Measurements from ENCODE around the gene EPHA4. TPM values are rescaled to one million over a fixed set of nuclear protein-coding genes. Genes with fewer than 3 reads are reported as not detected.

EPHA4 gene
- total RNA-seq, 1 donor from 2014 or later = 24.1 TPM

DNA sequence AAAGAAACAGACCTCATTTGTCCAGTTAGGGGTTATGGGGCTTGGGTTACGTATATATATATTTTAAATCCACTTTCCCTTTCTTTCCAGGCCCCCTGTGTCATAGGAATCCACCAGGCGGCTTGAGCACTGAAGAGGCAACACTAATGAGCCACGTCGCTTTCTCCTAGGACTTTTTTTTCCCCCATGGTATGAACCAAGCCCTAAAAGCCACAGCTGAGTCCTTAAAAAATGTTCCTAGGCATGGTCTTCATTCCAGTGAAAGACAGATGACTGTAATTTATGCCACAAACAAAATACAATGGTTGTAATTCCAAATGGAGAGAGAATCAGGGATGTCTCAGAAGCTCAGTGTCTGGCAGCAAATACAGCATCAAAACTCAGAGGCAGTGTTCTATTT lies 146.8 kb downstream of the EPHA4 start:
- no peak overlapping the region for H3K27ac ChIP-seq
- peaks cover 6% of the 10 kb centered on the region for H3K4me1 ChIP-seq
- peaks cover 0 to 11% of the 10 kb centered on the region in 2 donors for H3K36me3 ChIP-seq
- H3K9me3 ChIP-seq = no peaks in the 10 kb centered on the region
- H3K4me3 ChIP-seq = no peak overlapping the region
- intact Hi-C loops (cut with DNase I) = no loop called here
- TF ChIP-seq, protein P1, sequence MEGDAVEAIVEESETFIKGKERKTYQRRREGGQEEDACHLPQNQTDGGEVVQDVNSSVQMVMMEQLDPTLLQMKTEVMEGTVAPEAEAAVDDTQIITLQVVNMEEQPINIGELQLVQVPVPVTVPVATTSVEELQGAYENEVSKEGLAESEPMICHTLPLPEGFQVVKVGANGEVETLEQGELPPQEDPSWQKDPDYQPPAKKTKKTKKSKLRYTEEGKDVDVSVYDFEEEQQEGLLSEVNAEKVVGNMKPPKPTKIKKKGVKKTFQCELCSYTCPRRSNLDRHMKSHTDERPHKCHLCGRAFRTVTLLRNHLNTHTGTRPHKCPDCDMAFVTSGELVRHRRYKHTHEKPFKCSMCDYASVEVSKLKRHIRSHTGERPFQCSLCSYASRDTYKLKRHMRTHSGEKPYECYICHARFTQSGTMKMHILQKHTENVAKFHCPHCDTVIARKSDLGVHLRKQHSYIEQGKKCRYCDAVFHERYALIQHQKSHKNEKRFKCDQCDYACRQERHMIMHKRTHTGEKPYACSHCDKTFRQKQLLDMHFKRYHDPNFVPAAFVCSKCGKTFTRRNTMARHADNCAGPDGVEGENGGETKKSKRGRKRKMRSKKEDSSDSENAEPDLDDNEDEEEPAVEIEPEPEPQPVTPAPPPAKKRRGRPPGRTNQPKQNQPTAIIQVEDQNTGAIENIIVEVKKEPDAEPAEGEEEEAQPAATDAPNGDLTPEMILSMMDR (IDR thresholded peaks at IDR 0.05) = no peak
- TF ChIP-seq POLR2AphosphoS5 (IDR thresholded peaks at IDR 0.05; ENCODE audit: insufficient read depth in 1 of 2, low read depth in 1 of 2) (no peak), POLR2A (IDR thresholded peaks at IDR 0.05) (no peak)
- no peaks in the 10 kb centered on the region for H3K27me3 ChIP-seq
- DNase-seq (ENCODE audit: extremely low spot score in 2 of 2) = no peak

DNA sequence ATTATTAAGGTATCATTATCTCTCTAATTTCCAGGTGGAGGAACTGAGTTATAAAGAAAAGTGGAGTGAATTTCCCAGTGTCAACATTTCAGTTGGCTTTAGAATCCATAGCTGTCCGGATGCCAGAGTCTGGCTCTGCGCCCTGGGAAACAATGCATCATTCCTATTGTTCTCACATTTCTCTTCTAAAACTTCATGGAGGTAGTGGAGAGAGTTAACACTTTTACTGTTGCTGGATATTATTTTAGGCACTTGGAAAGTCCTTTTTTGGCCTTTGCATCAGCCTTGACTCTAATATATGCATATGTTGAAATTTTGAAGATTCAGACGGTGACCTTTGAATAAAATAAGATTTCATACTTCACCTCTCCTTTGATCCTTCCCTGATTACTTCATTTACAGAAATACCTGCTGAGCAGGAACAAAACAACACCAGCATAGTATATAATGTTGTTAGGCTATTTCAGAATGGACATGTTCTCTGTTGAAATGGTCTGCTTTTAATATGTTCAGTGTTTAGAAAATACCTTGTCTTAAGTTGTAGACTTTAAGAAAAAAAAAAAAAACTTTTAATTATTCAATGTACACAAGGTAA lies 148.8 kb downstream of the EPHA4 start:
- Histone ChIP-seq H3K36me3 (peaks cover 0 to 4% of the 10 kb centered on the region in 2 donors), H3K4me1 (peaks cover 6% of the 10 kb centered on the region), H3K27ac (no peak overlapping the region), H3K9me3 (no peaks in the 10 kb centered on the region), H3K4me3 (no peak overlapping the region), H3K27me3 (no peaks in the 10 kb centered on the region)
- TF ChIP-seq, protein P1 (IDR thresholded peaks at IDR 0.05) = no peak
- TF ChIP-seq POLR2A (IDR thresholded peaks at IDR 0.05) (no peak), POLR2AphosphoS5 (IDR thresholded peaks at IDR 0.05; ENCODE audit: insufficient read depth in 1 of 2, low read depth in 1 of 2) (no peak)
- DNase-seq (ENCODE audit: extremely low spot score in 2 of 2) = no peak
- intact Hi-C loops (cut with DNase I) = no loop called here

DNA sequence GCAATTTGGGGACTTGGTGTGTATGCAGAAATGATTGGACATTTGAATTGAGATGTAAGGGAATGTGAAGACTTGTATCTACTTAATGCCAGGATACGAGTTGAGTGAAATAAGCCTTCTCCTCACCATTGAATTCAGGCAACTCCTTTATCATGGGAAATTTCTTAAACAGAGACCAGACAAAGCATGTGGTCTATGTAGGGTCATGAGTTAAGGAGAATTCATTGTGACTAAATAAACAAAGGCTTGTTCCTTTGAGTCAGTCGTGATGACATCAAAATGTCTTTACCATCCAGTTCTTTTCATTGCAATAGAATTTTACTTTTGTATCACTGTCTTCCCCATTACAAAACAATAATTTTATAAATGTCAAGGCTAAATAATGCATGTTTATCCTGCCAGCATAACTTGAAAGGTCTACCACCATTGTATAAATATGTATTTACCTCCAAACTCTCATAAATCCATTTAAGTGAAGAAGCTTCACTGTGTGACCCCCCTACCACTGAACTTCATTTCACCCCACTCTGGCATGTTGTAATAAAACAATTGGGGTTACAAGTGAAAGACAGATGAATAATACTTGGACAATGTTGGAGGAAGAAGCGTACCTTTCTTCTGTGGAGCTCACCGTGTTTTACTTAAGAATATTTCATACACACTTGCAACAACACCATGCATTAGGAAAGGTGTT lies 149.4 kb downstream of the EPHA4 start:
- no peak for DNase-seq (ENCODE audit: extremely low spot score in 2 of 2)
- H3K9me3 ChIP-seq = no peaks in the 10 kb centered on the region
- no peaks in the 10 kb centered on the region for H3K27me3 ChIP-seq
- peaks cover 0 to 4% of the 10 kb centered on the region in 2 donors for H3K36me3 ChIP-seq
- intact Hi-C loops (cut with DNase I) = no loop called here
- H3K27ac ChIP-seq = no peak overlapping the region
- TF ChIP-seq, protein P1 (IDR thresholded peaks at IDR 0.05) = no peak
- TF ChIP-seq POLR2AphosphoS5 (IDR thresholded peaks at IDR 0.05; ENCODE audit: insufficient read depth in 1 of 2, low read depth in 1 of 2) (no peak), POLR2A (IDR thresholded peaks at IDR 0.05) (no peak)
- no peak overlapping the region for H3K4me3 ChIP-seq
- H3K4me1 ChIP-seq = peaks cover 6% of the 10 kb centered on the region

DNA sequence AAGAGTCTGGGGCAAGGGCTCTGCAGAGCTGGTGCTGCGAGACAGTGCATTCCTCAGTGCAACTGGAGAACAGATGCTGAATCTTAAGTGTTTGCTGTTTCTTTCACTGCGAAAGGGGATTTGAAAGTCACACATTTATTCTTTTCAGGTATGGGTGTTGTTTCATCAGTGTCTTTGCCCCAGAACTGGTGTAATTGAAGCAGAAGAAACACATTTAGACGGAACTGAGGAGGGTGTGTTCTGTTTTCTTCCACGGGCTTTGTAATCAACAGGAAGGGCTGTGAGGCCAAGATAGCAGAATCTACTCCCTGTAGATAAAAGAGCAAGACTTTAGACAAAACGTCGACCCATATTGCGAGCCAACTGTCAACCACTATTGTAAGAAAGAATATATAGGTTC lies 151.9 kb downstream of the EPHA4 start:
- Histone ChIP-seq H3K9me3 (no peaks in the 10 kb centered on the region), H3K36me3 (peaks cover 0 to 2% of the 10 kb centered on the region in 2 donors), H3K27me3 (no peaks in the 10 kb centered on the region), H3K4me1 (peaks cover 6% of the 10 kb centered on the region), H3K4me3 (no peak overlapping the region), H3K27ac (no peak overlapping the region)
- no peak for TF ChIP-seq POLR2A (IDR thresholded peaks at IDR 0.05)
- no peak for TF ChIP-seq POLR2AphosphoS5 (IDR thresholded peaks at IDR 0.05; ENCODE audit: insufficient read depth in 1 of 2, low read depth in 1 of 2)
- TF ChIP-seq, protein P1 (IDR thresholded peaks at IDR 0.05) = no peak
- DNase-seq (ENCODE audit: extremely low spot score in 2 of 2) = no peak
- intact Hi-C loops (cut with DNase I) = no loop called here

DNA sequence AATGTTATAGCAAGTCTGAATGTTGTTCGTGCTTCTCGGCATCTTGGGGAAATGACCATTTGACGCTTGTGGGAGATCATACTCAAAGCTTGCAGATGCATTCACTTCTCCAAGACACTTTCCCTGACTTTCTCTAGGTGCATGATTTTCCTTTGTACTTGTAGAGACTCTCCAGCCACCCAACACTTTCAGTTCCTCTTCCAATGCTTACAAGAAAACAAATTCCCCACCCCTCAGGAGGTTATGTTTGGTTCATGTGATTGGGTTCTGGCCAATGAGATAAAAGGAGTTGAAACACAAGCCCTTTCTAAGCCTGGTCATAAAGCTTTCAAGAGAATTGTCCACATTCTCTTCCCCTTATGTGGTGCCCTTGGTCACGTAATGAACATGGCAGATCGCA lies 156.3 kb downstream of the EPHA4 start:
- no peaks in the 10 kb centered on the region for H3K9me3 ChIP-seq
- H3K27me3 ChIP-seq = no peaks in the 10 kb centered on the region
- intact Hi-C loops (cut with DNase I) = no loop called here
- no peak overlapping the region for H3K27ac ChIP-seq
- no peak overlapping the region for H3K4me3 ChIP-seq
- H3K36me3 ChIP-seq = no peaks in the 10 kb centered on the region
- TF ChIP-seq POLR2A (IDR thresholded peaks at IDR 0.05) (no peak), POLR2AphosphoS5 (IDR thresholded peaks at IDR 0.05; ENCODE audit: insufficient read depth in 1 of 2, low read depth in 1 of 2) (no peak)
- TF ChIP-seq, protein P1 (IDR thresholded peaks at IDR 0.05) = no peak
- H3K4me1 ChIP-seq = no peaks in the 10 kb centered on the region
- DNase-seq (ENCODE audit: extremely low spot score in 2 of 2) = no peak

Measured in vagina (tissue), 2 donors.